DMS 273 treated with DMSO at 0.1 percent for 48 hours (cell line): ENCODE measurements around the gene RNF8.
"Not testable (repeated sequence)": the region's sequence is repeated elsewhere in the genome, so short reads cannot be mapped to it uniquely, and the experiment has no call there.

Experiments
- DNase-seq: peaks from one replicate; lab custom pipeline; 2025; lab: John Stamatoyannopoulos, UW

RNF8 gene

GRCh38 chr6:37321516-37322415, 32.0 kb upstream of the RNF8 start:
- peak; percentile 27 for DNase-seq

GRCh38 chr6:37323580-37323979, 30.2 kb upstream of the RNF8 start:
- DNase-seq: peak; percentile 88

- no peak for DNase-seq
Observed at GRCh38 chr6:37324131-37325033, 29.4 kb upstream of the RNF8 start.

GRCh38 chr6:37330345-37330744, 23.4 kb upstream of the RNF8 start:
- not testable (repeated sequence) for DNase-seq

- no peak for DNase-seq
Observed at GRCh38 chr6:37331047-37331446, 22.7 kb upstream of the RNF8 start.

- no peak for DNase-seq
Observed at GRCh38 chr6:37332894-37333293, 20.9 kb upstream of the RNF8 start.

GRCh38 chr6:37334047-37334446, 19.7 kb upstream of the RNF8 start:
- no peak for DNase-seq

GRCh38 chr6:37338317-37338716, 15.5 kb upstream of the RNF8 start:
- not testable (repeated sequence) for DNase-seq

- DNase-seq: no peak
Observed at GRCh38 chr6:37338745-37339255, 15.0 kb upstream of the RNF8 start.

- DNase-seq: no peak
Observed at GRCh38 chr6:37339741-37340638, 13.8 kb upstream of the RNF8 start.

- DNase-seq: no peak
Observed at GRCh38 chr6:37340639-37340943, 13.2 kb upstream of the RNF8 start.

- DNase-seq: no peak
Observed at GRCh38 chr6:37343248-37343647, 10.5 kb upstream of the RNF8 start.

- no peak for DNase-seq
Observed at GRCh38 chr6:37344308-37344707, 9.5 kb upstream of the RNF8 start.

- DNase-seq: not testable (repeated sequence)
Observed at GRCh38 chr6:37345804-37346203, 8.0 kb upstream of the RNF8 start.

GRCh38 chr6:37347177-37347576, 6.6 kb upstream of the RNF8 start:
- no peak for DNase-seq

- no peak for DNase-seq
Observed at GRCh38 chr6:37347670-37348111, 6.1 kb upstream of the RNF8 start.

- DNase-seq: no peak
Observed at GRCh38 chr6:37351027-37351426, 2.8 kb upstream of the RNF8 start.

- DNase-seq: no peak
Observed at GRCh38 chr6:37352384-37352783, 1.4 kb upstream of the RNF8 start.

- DNase-seq: no peak
Observed at GRCh38 chr6:37354526-37355384, 972 bp downstream of the RNF8 start.

GRCh38 chr6:37357288-37357687, 3.5 kb downstream of the RNF8 start:
- no peak for DNase-seq

- DNase-seq: no peak
Observed at GRCh38 chr6:37357860-37358259, 4.1 kb downstream of the RNF8 start.
